Measurements from ENCODE around the gene COL23A1. TPM values are rescaled to one million over a fixed set of nuclear protein-coding genes. Genes with fewer than 3 reads are reported as not detected.

COL23A1 gene
- total RNA-seq, 1 donor = 0.10 TPM

DNA sequence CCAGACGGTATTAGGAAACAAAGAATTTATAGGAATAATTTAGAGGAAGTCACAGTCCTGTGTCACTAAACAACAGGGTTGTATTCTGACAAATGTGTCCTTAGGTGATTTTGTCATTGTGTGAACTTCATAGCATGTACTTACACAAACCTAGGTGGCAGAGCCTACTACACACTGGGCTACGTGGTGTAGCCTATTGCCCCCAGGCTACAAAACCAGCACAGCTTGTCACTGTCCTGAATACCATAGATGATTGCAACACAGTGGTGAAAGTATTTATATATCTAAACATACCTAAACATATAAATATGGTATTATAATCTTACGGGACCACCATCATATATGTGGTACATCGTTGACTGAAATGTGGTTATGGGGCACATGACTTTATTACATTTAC is 69.3 kb downstream of the COL23A1 start:
- H3K4me1 ChIP-seq (ENCODE audit: insufficient read depth, low read length) = no peaks in the 10 kb centered on the region
- no peaks in the 10 kb centered on the region for H3K27me3 ChIP-seq (ENCODE audit: insufficient read depth, low read length)
- H3K4me3 ChIP-seq (ENCODE audit: low read length) = no peak overlapping the region
- no peaks in the 10 kb centered on the region for H3K9me3 ChIP-seq (ENCODE audit: low read depth, low read length)

- H3K27me3 ChIP-seq (ENCODE audit: insufficient read depth, low read length) = no peaks in the 10 kb centered on the region
- H3K4me3 ChIP-seq (ENCODE audit: low read length) = no peak overlapping the region
- no peaks in the 10 kb centered on the region for H3K9me3 ChIP-seq (ENCODE audit: low read depth, low read length)
- no peaks in the 10 kb centered on the region for H3K4me1 ChIP-seq (ENCODE audit: insufficient read depth, low read length)
Observed at GRCh38 chr5:178519804-178520203, 70.4 kb downstream of the COL23A1 start.

DNA sequence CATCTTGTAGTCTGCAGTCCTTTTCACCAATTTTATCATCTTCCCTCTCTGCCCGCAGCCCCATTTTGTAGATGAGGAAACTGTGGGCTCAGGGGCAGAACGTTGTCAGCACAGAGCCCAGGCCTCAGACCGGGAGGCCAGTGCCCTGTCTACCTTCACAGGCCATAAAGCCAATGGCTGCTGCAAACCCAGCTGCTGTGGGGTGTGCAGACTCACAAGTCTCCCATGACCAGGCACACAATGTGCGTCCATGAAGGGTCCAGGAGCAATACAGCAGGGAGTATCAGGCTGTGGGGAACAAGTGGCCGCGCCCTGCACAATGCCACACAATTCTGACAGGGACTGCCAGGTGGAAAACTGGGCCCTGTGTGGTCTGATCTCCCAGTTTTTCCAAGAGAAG is 71.0 kb downstream of the COL23A1 start:
- H3K4me1 ChIP-seq (ENCODE audit: insufficient read depth, low read length) = no peaks in the 10 kb centered on the region
- no peaks in the 10 kb centered on the region for H3K9me3 ChIP-seq (ENCODE audit: low read depth, low read length)
- H3K27me3 ChIP-seq (ENCODE audit: insufficient read depth, low read length) = no peaks in the 10 kb centered on the region
- no peak overlapping the region for H3K4me3 ChIP-seq (ENCODE audit: low read length)

GRCh38 chr5:178516504-178517235 is 73.5 kb downstream of the COL23A1 start:
- no peak overlapping the region for H3K4me3 ChIP-seq (ENCODE audit: low read length)
- H3K4me1 ChIP-seq (ENCODE audit: insufficient read depth, low read length) = no peaks in the 10 kb centered on the region
- no peaks in the 10 kb centered on the region for H3K27me3 ChIP-seq (ENCODE audit: insufficient read depth, low read length)
- no peaks in the 10 kb centered on the region for H3K9me3 ChIP-seq (ENCODE audit: low read depth, low read length)

GRCh38 chr5:178515776-178516503 is 74.3 kb downstream of the COL23A1 start:
- Histone ChIP-seq H3K4me1 (ENCODE audit: insufficient read depth, low read length) (no peaks in the 10 kb centered on the region), H3K9me3 (ENCODE audit: low read depth, low read length) (no peaks in the 10 kb centered on the region), H3K27me3 (ENCODE audit: insufficient read depth, low read length) (no peaks in the 10 kb centered on the region), H3K4me3 (ENCODE audit: low read length) (no peak overlapping the region)

DNA sequence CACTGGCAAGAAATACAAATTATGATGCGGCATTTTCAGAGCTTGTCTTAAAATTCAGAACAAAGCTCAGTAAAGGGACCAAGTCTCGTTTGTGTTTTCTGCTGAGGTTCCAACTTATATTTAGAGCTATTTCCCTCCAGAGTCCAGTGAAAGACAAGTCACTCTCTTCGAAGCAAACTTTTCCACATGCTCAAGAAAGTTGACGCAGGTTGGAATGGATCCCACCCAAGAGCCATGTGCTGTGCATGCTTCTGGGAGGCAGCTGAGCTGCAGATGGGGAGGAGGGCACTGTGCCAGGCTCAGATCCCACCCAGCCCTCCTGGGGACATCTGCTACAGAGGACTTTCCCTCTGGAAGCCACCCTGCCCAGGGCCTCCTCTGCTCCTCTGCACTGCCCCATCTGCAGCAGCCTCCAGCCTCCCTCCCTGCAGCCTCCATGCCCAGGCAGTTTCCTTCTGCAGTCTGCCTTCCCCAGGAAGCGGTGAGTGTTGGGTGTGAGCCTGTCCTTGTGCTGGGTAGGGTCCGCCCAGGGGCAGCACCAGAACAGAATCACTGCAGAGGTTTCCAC is 75.3 kb downstream of the COL23A1 start:
- H3K4me3 ChIP-seq (ENCODE audit: low read length) = no peak overlapping the region
- H3K4me1 ChIP-seq (ENCODE audit: insufficient read depth, low read length) = no peaks in the 10 kb centered on the region
- H3K27me3 ChIP-seq (ENCODE audit: insufficient read depth, low read length) = no peaks in the 10 kb centered on the region
- H3K9me3 ChIP-seq (ENCODE audit: low read depth, low read length) = no peaks in the 10 kb centered on the region

- Histone ChIP-seq H3K9me3 (ENCODE audit: low read depth, low read length) (peaks cover 5% of the 10 kb centered on the region), H3K4me1 (ENCODE audit: insufficient read depth, low read length) (no peaks in the 10 kb centered on the region), H3K4me3 (ENCODE audit: low read length) (no peak overlapping the region), H3K27me3 (ENCODE audit: insufficient read depth, low read length) (no peaks in the 10 kb centered on the region)
Observed at GRCh38 chr5:178511172-178511571, 79.0 kb downstream of the COL23A1 start.

DNA sequence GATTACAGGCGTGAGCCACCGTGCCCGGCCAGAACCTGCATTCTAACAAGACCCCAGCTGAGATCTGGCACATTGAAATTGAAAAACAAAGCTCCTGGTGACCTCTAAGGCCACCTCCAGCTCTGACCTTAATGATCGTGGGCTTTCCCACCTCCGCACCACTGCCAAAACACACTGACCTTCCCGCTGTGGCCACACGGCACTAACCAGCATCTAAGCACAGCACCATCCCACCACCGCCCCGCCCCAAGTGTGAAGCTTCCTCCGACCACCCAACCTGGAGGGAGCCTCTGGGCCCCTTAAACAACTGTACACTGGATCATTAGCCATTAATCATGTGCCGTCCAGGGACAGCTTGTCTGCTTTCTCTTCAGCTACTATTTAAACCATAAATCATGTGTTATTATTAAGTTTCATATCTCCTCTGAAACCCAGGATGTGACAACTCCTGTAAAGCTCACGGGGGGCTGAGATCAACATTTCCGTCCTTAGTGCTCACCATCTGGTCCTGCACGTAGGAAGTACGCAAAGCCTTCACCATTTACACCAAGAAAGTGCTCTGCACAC is 80.6 kb downstream of the COL23A1 start:
- Histone ChIP-seq H3K4me3 (ENCODE audit: low read length) (no peak overlapping the region), H3K27me3 (ENCODE audit: insufficient read depth, low read length) (no peaks in the 10 kb centered on the region), H3K9me3 (ENCODE audit: low read depth, low read length) (peaks cover 5% of the 10 kb centered on the region), H3K4me1 (ENCODE audit: insufficient read depth, low read length) (no peaks in the 10 kb centered on the region)

- H3K4me1 ChIP-seq (ENCODE audit: insufficient read depth, low read length) = no peaks in the 10 kb centered on the region
- H3K4me3 ChIP-seq (ENCODE audit: low read length) = no peak overlapping the region
- no peaks in the 10 kb centered on the region for H3K27me3 ChIP-seq (ENCODE audit: insufficient read depth, low read length)
- H3K9me3 ChIP-seq (ENCODE audit: low read depth, low read length) = peaks cover 5% of the 10 kb centered on the region
Observed at GRCh38 chr5:178507151-178507932, 82.9 kb downstream of the COL23A1 start.

GRCh38 chr5:178505639-178506407 is 84.4 kb downstream of the COL23A1 start:
- Histone ChIP-seq H3K4me1 (ENCODE audit: insufficient read depth, low read length) (no peaks in the 10 kb centered on the region), H3K4me3 (ENCODE audit: low read length) (no peak overlapping the region), H3K27me3 (ENCODE audit: insufficient read depth, low read length) (no peaks in the 10 kb centered on the region), H3K9me3 (ENCODE audit: low read depth, low read length) (peaks cover 5% of the 10 kb centered on the region)

DNA sequence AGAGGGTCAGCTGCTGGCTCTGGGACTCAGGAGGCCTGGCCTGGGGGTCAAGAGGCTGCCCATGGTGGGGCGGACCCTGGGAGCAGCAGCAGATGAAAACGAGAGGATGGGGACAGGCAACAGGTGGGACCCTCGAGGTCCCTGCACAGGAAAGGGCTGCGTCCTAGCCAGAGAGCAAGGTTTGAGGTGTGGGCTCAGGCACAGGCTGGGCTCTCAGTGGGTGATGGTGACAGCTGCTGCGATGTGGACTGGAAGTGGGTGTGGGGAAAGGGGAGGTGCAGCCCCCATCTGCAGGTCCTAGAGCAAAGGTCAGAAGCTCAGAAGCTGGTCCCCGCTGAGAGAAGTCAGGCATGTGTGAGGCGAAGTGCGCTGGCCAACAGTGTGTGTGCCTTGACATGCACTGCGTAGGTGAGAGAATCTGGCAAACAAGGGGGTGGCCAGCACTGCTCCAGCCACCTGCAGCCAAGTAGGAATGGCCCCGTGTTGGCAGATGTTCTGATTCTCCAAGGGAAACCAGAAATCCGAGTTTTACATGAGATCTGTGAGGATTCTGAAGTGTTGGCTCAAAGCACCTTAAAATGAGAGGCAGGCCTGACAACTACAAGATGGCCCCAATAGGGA is 85.7 kb downstream of the COL23A1 start:
- no peak overlapping the region for H3K4me3 ChIP-seq (ENCODE audit: low read length)
- H3K4me1 ChIP-seq (ENCODE audit: insufficient read depth, low read length) = no peaks in the 10 kb centered on the region
- peaks cover 5% of the 10 kb centered on the region for H3K9me3 ChIP-seq (ENCODE audit: low read depth, low read length)
- no peaks in the 10 kb centered on the region for H3K27me3 ChIP-seq (ENCODE audit: insufficient read depth, low read length)

DNA sequence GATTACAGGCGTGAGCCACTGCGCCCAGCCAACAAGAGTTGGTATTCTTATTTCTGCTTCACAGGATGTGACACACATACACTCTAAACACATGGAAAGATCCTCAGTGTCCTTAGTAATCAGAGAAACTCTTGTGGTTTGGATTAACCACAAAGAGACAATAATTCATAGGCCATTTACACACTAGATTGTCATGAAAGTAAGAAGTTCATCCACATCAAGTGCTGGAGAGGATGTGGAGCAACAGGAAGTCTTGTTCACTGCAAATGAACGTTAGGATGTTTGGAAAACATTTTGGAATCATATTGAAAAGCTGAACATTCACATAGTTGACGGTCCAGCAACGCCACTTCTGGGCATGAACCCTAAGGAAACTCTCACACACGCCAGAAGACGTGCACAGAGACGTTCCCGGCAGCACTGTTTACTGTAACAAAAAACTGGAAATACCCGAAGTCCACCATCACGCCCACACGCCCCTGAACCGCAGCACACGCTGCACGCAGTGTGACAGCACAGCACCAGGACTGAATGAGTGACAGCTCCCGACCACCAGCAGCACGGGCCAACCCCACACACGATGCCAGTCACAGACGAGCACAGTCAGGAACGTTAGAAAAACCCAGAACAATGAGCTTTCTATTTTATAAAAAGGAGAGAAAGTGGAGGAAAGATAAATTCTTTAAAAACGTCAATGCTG is 87.6 kb downstream of the COL23A1 start:
- Histone ChIP-seq H3K4me1 (ENCODE audit: insufficient read depth, low read length) (no peaks in the 10 kb centered on the region), H3K27me3 (ENCODE audit: insufficient read depth, low read length) (no peaks in the 10 kb centered on the region), H3K4me3 (ENCODE audit: low read length) (no peak overlapping the region), H3K9me3 (ENCODE audit: low read depth, low read length) (peaks cover 1% of the 10 kb centered on the region)

- Histone ChIP-seq H3K4me3 (ENCODE audit: low read length) (no peak overlapping the region), H3K9me3 (ENCODE audit: low read depth, low read length) (no peaks in the 10 kb centered on the region), H3K27me3 (ENCODE audit: insufficient read depth, low read length) (no peaks in the 10 kb centered on the region), H3K4me1 (ENCODE audit: insufficient read depth, low read length) (peaks cover 23% of the 10 kb centered on the region)
Observed at GRCh38 chr5:178499352-178499751, 90.8 kb downstream of the COL23A1 start.
